ENCODE data around the gene WTIP.

WTIP gene

GRCh38 chr19:34493038-34493648, 11.6 kb downstream of the WTIP start:
- no peaks in the 10 kb centered on the region for H3K36me3 ChIP-seq
- H3K4me3 ChIP-seq (ENCODE audit: low read depth, low read length) = no peak overlapping the region

GRCh38 chr19:34493649-34494044, 12.1 kb downstream of the WTIP start:
- H3K36me3 ChIP-seq = no peaks in the 10 kb centered on the region
- no peaks in the 10 kb centered on the region for H3K4me1 ChIP-seq
- H3K27me3 ChIP-seq = no peaks in the 10 kb centered on the region
- no peak overlapping the region for H3K4me3 ChIP-seq (ENCODE audit: low read depth, low read length)
- H3K9me3 ChIP-seq = no peaks in the 10 kb centered on the region
- no peak for TF ChIP-seq CTCF (IDR thresholded peaks at IDR 0.05; ENCODE audit: low read depth, low read length)
- no peak for DNase-seq

More at GRCh38 chr19:34493038-34493648, 11.6 kb downstream of the WTIP start:
- Histone ChIP-seq H3K4me1 (no peaks in the 10 kb centered on the region), H3K27me3 (no peaks in the 10 kb centered on the region; the same call in 1 of the 2 replicates), H3K9me3 (no peaks in the 10 kb centered on the region)
- TF ChIP-seq CTCF (IDR thresholded peaks at IDR 0.05; ENCODE audit: low read depth, low read length) = no peak
- DNase-seq = no peak

GRCh38 chr19:34494601-34495000, 13.0 kb downstream of the WTIP start:
- Histone ChIP-seq H3K4me1 (no peaks in the 10 kb centered on the region), H3K9me3 (no peaks in the 10 kb centered on the region), H3K4me3 (ENCODE audit: low read depth, low read length) (no peak overlapping the region), H3K27me3 (no peaks in the 10 kb centered on the region), H3K36me3 (no peaks in the 10 kb centered on the region)
- TF ChIP-seq CTCF (IDR thresholded peaks at IDR 0.05; ENCODE audit: low read depth, low read length) = no peak
- no peak for DNase-seq

GRCh38 chr19:34495416-34495815, 13.9 kb downstream of the WTIP start:
- Histone ChIP-seq H3K4me3 (ENCODE audit: low read depth, low read length) (no peak overlapping the region), H3K4me1 (no peaks in the 10 kb centered on the region), H3K9me3 (no peaks in the 10 kb centered on the region), H3K27me3 (no peaks in the 10 kb centered on the region), H3K36me3 (no peaks in the 10 kb centered on the region)
- TF ChIP-seq CTCF (IDR thresholded peaks at IDR 0.05; ENCODE audit: low read depth, low read length) = no peak
- DNase-seq = no peak

GRCh38 chr19:34497112-34497805, 15.7 kb downstream of the WTIP start:
- Histone ChIP-seq H3K36me3 (no peaks in the 10 kb centered on the region), H3K4me3 (ENCODE audit: low read depth, low read length) (no peak overlapping the region), H3K27me3 (no peaks in the 10 kb centered on the region), H3K4me1 (no peaks in the 10 kb centered on the region), H3K9me3 (no peaks in the 10 kb centered on the region)
- DNase-seq = no peak
- TF ChIP-seq CTCF (IDR thresholded peaks at IDR 0.05; ENCODE audit: low read depth, low read length) = no peak

- H3K36me3 ChIP-seq = no peaks in the 10 kb centered on the region
- no peaks in the 10 kb centered on the region for H3K9me3 ChIP-seq
- H3K27me3 ChIP-seq = no peaks in the 10 kb centered on the region
- TF ChIP-seq CTCF (IDR thresholded peaks at IDR 0.05; ENCODE audit: low read depth, low read length) = no peak
- no peak for DNase-seq
- no peak overlapping the region for H3K4me3 ChIP-seq (ENCODE audit: low read depth, low read length)
- H3K4me1 ChIP-seq = no peaks in the 10 kb centered on the region
These were observed 17.7 kb downstream of the WTIP start for GRCh38 chr19:34499155-34499834.
